GM12873 (cell line): Measurements from ENCODE around the gene ARFGEF3.

Source experiments
- CTCF ChIP-seq: IDR thresholded peaks from 2 replicates; pipeline ENCODE4 v1.5.1; 2012; ENCODE audit warnings: low read depth, mild to moderate bottlenecking, moderate library complexity, low read length, control low read depth; ENCODE audit not compliant: insufficient read depth; ENCODE audit errors: missing control alignments

ARFGEF3 gene

GRCh38 chr6:138383776-138384175 lies 222.0 kb downstream of the ARFGEF3 start:
- TF ChIP-seq CTCF, result no peak

- no peak for TF ChIP-seq CTCF
Observed at GRCh38 chr6:138386897-138387296, 225.2 kb downstream of the ARFGEF3 start.

GRCh38 chr6:138387577-138388368 lies 226.0 kb downstream of the ARFGEF3 start:
- TF ChIP-seq CTCF, result no peak

GRCh38 chr6:138389551-138389950 lies 227.8 kb downstream of the ARFGEF3 start:
- TF ChIP-seq CTCF, result no peak
